PC-9 (cell line): ENCODE data around the gene CELF4. TPM values are rescaled to one million over a fixed set of nuclear protein-coding genes. Genes with fewer than 3 reads are reported as not detected.

Experiments
- BruUV-seq: library from RNA; stranded (reverse); fragments of 400-500 nt; replicated peaks from 2 replicates; lab custom pipeline; 2021; lab: Mats Ljungman, UMichigan
- CTCF ChIA-PET: fragments of 300-600 bp; sonication (Branson Sonifier 250); formaldehyde crosslinking; loops from one replicate; lab custom pipeline; 2022; ENCODE audit warnings: antibody characterized with exemption; lab: Charles Lee
- POLR2A ChIA-PET: fragments of 300-600 bp; sonication (Branson Sonifier 250); formaldehyde crosslinking; loops from one replicate; lab custom pipeline; 2022; ENCODE audit warnings: antibody characterized with exemption; ENCODE audit not compliant: unreplicated experiment; lab: Charles Lee
- DNase-seq, 2 experiments: peaks; one replicate each; pipeline versions ENCODE4 v3.0.0 to v3.0.0-alpha.2; 2015 to 2022; ENCODE audit warnings: mixed read lengths in 1 of 2
- H2AFZ ChIP-seq: fragments of 200-600 bp; sonication (generic); 2 replicates; pipeline ENCODE4 v1.8.1; 2017; ENCODE audit warnings: antibody characterized with exemption
- H3F3A ChIP-seq: fragments of 200-600 bp; sonication (generic); 2 replicates; pipeline ENCODE4 v1.8.1; 2017; ENCODE audit warnings: antibody characterized with exemption, mild to moderate bottlenecking, low read depth; ENCODE audit not compliant: insufficient read depth
- H3K27ac ChIP-seq: fragments of 200-600 bp; sonication (generic); 2 replicates; pipeline ENCODE4 v1.6.1; 2016; ENCODE audit warnings: mixed run types
- H3K27me3 ChIP-seq: fragments of 200-600 bp; sonication (generic); 2 replicates; pipeline ENCODE4 v1.6.1; 2016; ENCODE audit warnings: low read depth, mixed run types; ENCODE audit not compliant: insufficient read depth
- H3K36me3 ChIP-seq: fragments of 200-600 bp; sonication (generic); 2 replicates; pipeline ENCODE4 v1.6.1; 2016; ENCODE audit warnings: low read depth, mixed run types
- H3K4me1 ChIP-seq: fragments of 200-600 bp; sonication (generic); replicated peaks from 2 replicates; pipeline ENCODE4 v1.6.1; 2016; ENCODE audit warnings: mixed run types; ENCODE audit not compliant: insufficient read depth
- H3K4me2 ChIP-seq: fragments of 200-600 bp; sonication (generic); 2 replicates; pipeline ENCODE4 v1.6.1; 2017; ENCODE audit warnings: mixed run types
- H3K4me3 ChIP-seq: fragments of 200-600 bp; sonication (generic); 2 replicates; pipeline ENCODE4 v1.6.1; 2016; ENCODE audit warnings: mixed run types
- H3K79me2 ChIP-seq: fragments of 200-600 bp; sonication (generic); 2 replicates; pipeline ENCODE4 v1.6.1; 2017; ENCODE audit warnings: low read depth, mixed run types
- H3K9me2 ChIP-seq: fragments of 200-600 bp; sonication (generic); 2 replicates; pipeline ENCODE4 v1.8.1; 2017; ENCODE audit warnings: mild to moderate bottlenecking; ENCODE audit not compliant: insufficient read depth
- H3K9me3 ChIP-seq: fragments of 200-600 bp; sonication (generic); 2 replicates; pipeline ENCODE4 v1.8.1; 2016; ENCODE audit warnings: low read depth; ENCODE audit not compliant: insufficient read depth
- H4K20me1 ChIP-seq: fragments of 200-600 bp; sonication (generic); 2 replicates; pipeline ENCODE4 v1.8.1; 2017; ENCODE audit not compliant: insufficient read depth
- EZH2 ChIP-seq: fragments of 200-600 bp; sonication (generic); IDR thresholded peaks from 2 replicates; pipeline ENCODE4 v1.8.0; 2017; ENCODE audit warnings: antibody characterized with exemption, low read depth
- intact Hi-C: fragments of 100-400 bp; cut with micrococcal nuclease; formaldehyde crosslinking; loops from one replicate; pipeline ENCODE4 v1.10.0; 2022; ENCODE audit not compliant: unreplicated experiment
- total RNA-seq: library from RNA; stranded (reverse); gene quantifications from 2 replicates; pipeline ENCODE4 v1.2.3, GENCODE V29; 2021
- TF ChIP-seq, protein P1 (sequence below): fragments of 200-600 bp; sonication (generic); conservative IDR thresholded peaks from 2 replicates; pipeline ENCODE4 v1.6.1; 2017; ENCODE audit warnings: mixed run types, antibody characterized with exemption, mild to moderate bottlenecking, moderate library complexity

CELF4 gene
- total RNA-seq, 1 experiment from 2014 or later, result 1.2 TPM

DNA sequence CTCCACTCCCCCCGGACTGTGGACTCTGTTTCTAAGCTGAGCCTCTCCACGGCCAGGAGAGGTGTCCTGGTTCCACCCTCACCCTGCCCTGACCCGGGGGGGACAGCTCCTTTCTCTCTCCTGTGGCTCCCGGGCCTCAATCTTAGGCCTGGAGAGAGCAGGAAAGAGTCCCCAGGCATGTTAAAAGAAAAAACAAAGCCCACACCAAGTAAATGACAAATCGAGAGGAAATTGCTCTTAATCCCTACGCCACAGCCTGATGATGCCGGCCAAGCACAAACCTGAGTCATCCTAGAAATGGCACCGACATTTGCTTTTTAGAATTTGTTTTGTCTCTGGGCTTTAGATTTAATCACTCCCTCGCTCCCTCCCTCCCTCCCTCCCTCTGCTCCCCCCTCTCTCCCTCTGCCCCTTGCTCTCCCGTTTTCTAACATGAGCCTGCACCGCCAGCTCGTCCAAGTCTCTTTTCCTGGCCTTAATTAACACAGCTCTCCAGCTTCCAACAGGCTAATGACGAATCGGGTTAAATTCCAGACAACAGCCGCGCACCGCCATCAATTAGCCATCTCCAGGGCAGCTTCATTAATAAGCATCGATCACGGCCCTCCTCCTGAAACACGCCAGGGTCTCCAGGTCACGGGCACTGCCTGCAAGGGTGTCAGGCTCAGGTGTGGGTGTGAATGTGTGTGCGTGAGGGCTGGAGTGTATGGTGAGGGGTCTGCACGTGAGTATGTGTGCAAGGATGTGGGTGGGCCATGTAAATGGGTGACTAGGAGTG, 230.8 kb downstream of the CELF4 start:
- no peaks in the 10 kb centered on the region for H4K20me1 ChIP-seq
- intact Hi-C loops, result no loop called here
- no TSS peak for BruUV-seq
- no peak overlapping the region for H3K4me3 ChIP-seq
- TF ChIP-seq, protein P1, sequence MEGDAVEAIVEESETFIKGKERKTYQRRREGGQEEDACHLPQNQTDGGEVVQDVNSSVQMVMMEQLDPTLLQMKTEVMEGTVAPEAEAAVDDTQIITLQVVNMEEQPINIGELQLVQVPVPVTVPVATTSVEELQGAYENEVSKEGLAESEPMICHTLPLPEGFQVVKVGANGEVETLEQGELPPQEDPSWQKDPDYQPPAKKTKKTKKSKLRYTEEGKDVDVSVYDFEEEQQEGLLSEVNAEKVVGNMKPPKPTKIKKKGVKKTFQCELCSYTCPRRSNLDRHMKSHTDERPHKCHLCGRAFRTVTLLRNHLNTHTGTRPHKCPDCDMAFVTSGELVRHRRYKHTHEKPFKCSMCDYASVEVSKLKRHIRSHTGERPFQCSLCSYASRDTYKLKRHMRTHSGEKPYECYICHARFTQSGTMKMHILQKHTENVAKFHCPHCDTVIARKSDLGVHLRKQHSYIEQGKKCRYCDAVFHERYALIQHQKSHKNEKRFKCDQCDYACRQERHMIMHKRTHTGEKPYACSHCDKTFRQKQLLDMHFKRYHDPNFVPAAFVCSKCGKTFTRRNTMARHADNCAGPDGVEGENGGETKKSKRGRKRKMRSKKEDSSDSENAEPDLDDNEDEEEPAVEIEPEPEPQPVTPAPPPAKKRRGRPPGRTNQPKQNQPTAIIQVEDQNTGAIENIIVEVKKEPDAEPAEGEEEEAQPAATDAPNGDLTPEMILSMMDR, result no peak
- no peak for TF ChIP-seq EZH2
- CTCF ChIA-PET, result no interaction called here
- no peak overlapping the region for H2AFZ ChIP-seq
- no peaks in the 10 kb centered on the region for H3K9me2 ChIP-seq
- no peaks in the 10 kb centered on the region for H3K9me3 ChIP-seq
- H3K4me1 ChIP-seq, result no peaks in the 10 kb centered on the region
- 0 out of 2 replicates have a peak, but pooled peaks cover 6% of the 10 kb centered on the region for H3K27me3 ChIP-seq
- no peak overlapping the region for H3K4me2 ChIP-seq
- H3K36me3 ChIP-seq, result no peaks in the 10 kb centered on the region
- H3K27ac ChIP-seq, result no peak overlapping the region
- H3K79me2 ChIP-seq, result no peaks in the 10 kb centered on the region
- no peaks in the 10 kb centered on the region for H3F3A ChIP-seq
- DNase-seq, result no peak
- POLR2A ChIA-PET, result no interaction called here

DNA sequence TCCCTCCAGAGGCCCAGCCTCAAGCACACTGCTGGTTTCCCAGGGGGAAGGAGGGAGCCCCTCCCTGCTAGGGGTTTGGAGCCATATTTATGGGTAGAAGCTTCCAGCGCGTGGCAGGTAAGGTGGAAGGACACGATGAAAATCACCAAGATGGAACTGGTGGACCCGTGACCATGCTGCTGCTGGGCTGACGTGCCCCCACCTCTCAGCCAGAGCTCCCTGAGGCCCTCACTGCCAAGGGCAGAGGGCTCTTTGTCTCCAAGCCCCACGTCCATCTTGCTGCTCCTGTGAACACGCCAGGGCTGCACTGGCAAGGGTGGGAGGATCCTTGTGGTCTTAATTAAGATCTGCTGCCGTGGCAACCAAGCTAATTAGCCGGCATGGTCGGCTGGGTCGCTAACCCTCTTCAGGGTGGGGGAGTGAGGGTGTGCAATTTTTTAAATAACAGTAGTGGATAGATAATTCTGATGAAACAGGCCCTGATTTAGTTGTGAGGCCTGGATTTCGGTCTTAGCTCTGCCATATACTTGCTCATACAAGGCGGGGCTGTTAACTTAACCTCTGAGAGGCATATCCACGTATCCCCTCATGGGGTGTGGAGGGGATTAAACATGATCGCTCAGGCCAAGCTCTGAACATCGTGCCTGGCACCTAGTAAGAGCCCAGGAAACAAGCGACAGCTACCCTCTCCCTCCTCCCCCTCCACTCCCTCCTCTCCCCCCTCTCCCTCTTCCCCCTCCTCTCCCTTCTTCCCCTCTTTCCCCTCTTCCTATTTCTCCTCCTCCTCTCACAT, 232.8 kb downstream of the CELF4 start:
- no peaks in the 10 kb centered on the region for H3K9me3 ChIP-seq
- no peak overlapping the region for H3K4me2 ChIP-seq
- TF ChIP-seq, protein P1, result no peak
- TF ChIP-seq EZH2, result no peak
- DNase-seq, result no peak
- intact Hi-C loops, result no loop called here
- no peak overlapping the region for H3K4me3 ChIP-seq
- BruUV-seq, result no TSS peak
- POLR2A ChIA-PET, result interaction anchor here (0.7 kb wide), 1 partner anchor 18 kb away, joined by 3 read pairs; no protein-coding TSS in a partner anchor
- 0 out of 2 replicates have a peak, but pooled peaks cover 6% of the 10 kb centered on the region for H3K27me3 ChIP-seq
- no peaks in the 10 kb centered on the region for H4K20me1 ChIP-seq
- H3K9me2 ChIP-seq, result no peaks in the 10 kb centered on the region
- no peaks in the 10 kb centered on the region for H3F3A ChIP-seq
- no peaks in the 10 kb centered on the region for H3K79me2 ChIP-seq
- CTCF ChIA-PET, result no interaction called here
- H3K4me1 ChIP-seq, result no peaks in the 10 kb centered on the region
- H2AFZ ChIP-seq, result no peak overlapping the region
- H3K27ac ChIP-seq, result no peak overlapping the region
- H3K36me3 ChIP-seq, result no peaks in the 10 kb centered on the region

DNA sequence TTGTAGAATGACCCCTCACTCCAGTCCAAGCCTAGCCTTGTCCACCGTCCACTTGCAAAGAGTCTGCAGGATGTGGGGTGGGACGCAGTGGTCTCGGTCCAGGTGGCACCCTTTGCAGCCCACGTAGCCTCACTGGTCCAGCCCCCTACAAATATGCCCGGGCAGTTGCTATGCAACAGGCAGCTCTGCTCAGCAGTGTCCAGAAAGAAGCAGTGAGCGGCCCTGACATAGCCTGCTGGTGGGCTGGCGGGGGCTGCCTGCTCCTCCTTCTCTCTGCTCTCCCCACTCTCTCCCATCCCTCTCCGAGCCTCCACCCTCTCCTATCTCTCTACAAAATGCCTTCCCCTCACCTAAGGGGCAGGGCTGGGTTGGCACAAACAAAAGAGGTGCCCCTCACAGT, 233.4 kb downstream of the CELF4 start:
- no peak for DNase-seq
- 0 out of 2 replicates have a peak, but pooled peaks cover 6% of the 10 kb centered on the region for H3K27me3 ChIP-seq
- H3K4me1 ChIP-seq, result no peaks in the 10 kb centered on the region
- H3K4me2 ChIP-seq, result no peak overlapping the region
- H3K9me3 ChIP-seq, result no peaks in the 10 kb centered on the region
- ChIA-PET POLR2A (no interaction called here), CTCF (no interaction called here)
- no peak overlapping the region for H2AFZ ChIP-seq
- no peaks in the 10 kb centered on the region for H3K79me2 ChIP-seq
- no peaks in the 10 kb centered on the region for H3K9me2 ChIP-seq
- intact Hi-C loops, result no loop called here
- H3F3A ChIP-seq, result no peaks in the 10 kb centered on the region
- BruUV-seq, result no TSS peak
- no peaks in the 10 kb centered on the region for H4K20me1 ChIP-seq
- TF ChIP-seq, protein P1, result no peak
- H3K4me3 ChIP-seq, result no peak overlapping the region
- H3K36me3 ChIP-seq, result no peaks in the 10 kb centered on the region
- no peak overlapping the region for H3K27ac ChIP-seq
